CD4-positive, alpha-beta T cell (primary cell): ENCODE data around the gene MRPS26. TPM values are rescaled to one million over a fixed set of nuclear protein-coding genes. Genes with fewer than 3 reads are reported as not detected.
A peak's percentile ranks its signal among the peaks of the same experiment; 100 is the strongest.

Experiments used
- ATAC-seq: fragments of 200-7000 bp; cut with Tn5 transposase; one replicate; pipeline ENCODE4 v1.10.0; 2022; ENCODE audit warnings: mild to moderate bottlenecking; ENCODE audit not compliant: poor library complexity
- CTCF ChIA-PET: fragments of 350-600 bp; sonication (Branson Sonifier 250); formaldehyde crosslinking; loops from one replicate; lab custom pipeline; 2021; ENCODE audit warnings: antibody characterized with exemption, inconsistent platforms; lab: Charles Lee
- POLR2A ChIA-PET: fragments of 350-600 bp; sonication (Branson Sonifier 250); formaldehyde crosslinking; loops from one replicate; lab custom pipeline; 2021; ENCODE audit warnings: antibody characterized with exemption, inconsistent platforms; lab: Charles Lee
- DNase-seq, 14 experiments: peaks; one replicate each; pipeline ENCODE4 v3.0.0-alpha.2; 2013 to 2020; ENCODE audit warnings: mixed read lengths in 2 of 14
- H3K27ac ChIP-seq, 2 donors: one replicate each; pipeline versions ENCODE4 v1.5.1 to v1.7.0; 2013; ENCODE audit warnings: low read length in 2 of 2, low read depth in 1 of 2, mild to moderate bottlenecking in 1 of 2
- H3K27me3 ChIP-seq, 2 experiments: 1 replicate in 1 of 2; 2 replicates in 1 of 2; pipeline versions ENCODE4 v1.6.1 to v1.7.0; 2013; ENCODE audit warnings: low read length in 2 of 2, control low read depth in 1 of 2, mild to moderate bottlenecking in 1 of 2, moderate library complexity in 1 of 2; ENCODE audit not compliant: insufficient read depth in 2 of 2, control insufficient read depth in 1 of 2
- H3K36me3 ChIP-seq: one replicate; pipeline ENCODE4 v1.6.1; 2013; ENCODE audit warnings: low read length, control low read depth; ENCODE audit not compliant: insufficient read depth
- H3K4me1 ChIP-seq: one replicate; pipeline ENCODE4 v1.6.1; 2013; ENCODE audit warnings: low read length, control low read depth; ENCODE audit not compliant: insufficient read depth
- H3K4me3 ChIP-seq: one replicate; pipeline ENCODE4 v1.5.1; 2013; ENCODE audit warnings: mild to moderate bottlenecking, low read length, moderate library complexity
- H3K9me3 ChIP-seq, 2 experiments: 1 replicate in 1 of 2; 2 replicates in 1 of 2; pipeline versions ENCODE4 v1.6.1 to v1.7.0; 2013; ENCODE audit warnings: low read length in 2 of 2, mild to moderate bottlenecking in 2 of 2, control low read depth in 1 of 2, moderate library complexity in 1 of 2; ENCODE audit not compliant: control insufficient read depth in 1 of 2, insufficient read depth in 1 of 2
- H3K27ac Mint-ChIP-seq: one replicate; pipeline ENCODE4 v1.8.0; 2020; ENCODE audit warnings: mixed read lengths
- H3K27me3 Mint-ChIP-seq: one replicate; pipeline ENCODE4 v1.8.0; 2021; ENCODE audit warnings: mixed read lengths
- H3K36me3 Mint-ChIP-seq: one replicate; pipeline ENCODE4 v1.8.0; 2021; ENCODE audit warnings: low read depth, mixed read lengths
- H3K4me1 Mint-ChIP-seq: one replicate; pipeline ENCODE4 v1.8.0; 2021; ENCODE audit warnings: low read depth, mixed read lengths
- H3K4me3 Mint-ChIP-seq: one replicate; pipeline ENCODE4 v1.8.0; 2020; ENCODE audit warnings: mild to moderate bottlenecking, mixed read lengths
- H3K9me3 Mint-ChIP-seq: one replicate; pipeline ENCODE4 v1.8.0; 2020; ENCODE audit warnings: mixed read lengths
- CTCF ChIP-seq: fragments of 200-600 bp; IDR thresholded peaks from one replicate; pipeline ENCODE4 v1.8.0; 2022; ENCODE audit warnings: antibody characterized with exemption, mild to moderate bottlenecking
- intact Hi-C, 2 experiments: fragments of 100-400 bp; cut with DNase I in 1 of 2; cut with micrococcal nuclease in 1 of 2; formaldehyde crosslinking; loops; one replicate each; pipeline versions ENCODE4 v1.15.1 to v1.9.0; 2023 to 2025; cut with DNase I, micrococcal nuclease
- total RNA-seq, 174 experiments: library from RNA in 2 of 174; stranded (reverse) in 2 of 174; gene quantifications; one replicate each; pipeline ENCODE4 v1.2.3 and lab custom pipeline; 2021 to 2026

The MRPS26 gene
- total RNA-seq, 2 experiments from 2014 or later = 19.3 to 22.7 TPM

GRCh38 chr20:3077618-3078134 lies 31.8 kb downstream of the MRPS26 start:
- Mint-ChIP-seq H3K27ac (peak overlapping the region; percentile 63), H3K4me3 (peak overlapping the region; percentile 54), H3K36me3 (no peaks in the 10 kb centered on the region), H3K27me3 (peaks cover 29% of the 10 kb centered on the region), H3K9me3 (no peaks in the 10 kb centered on the region), H3K4me1 (peaks cover 30% of the 10 kb centered on the region)
- Histone ChIP-seq H3K27me3 (peaks cover 17 to 18% of the 10 kb centered on the region in 2 experiments), H3K36me3 (no peaks in the 10 kb centered on the region), H3K4me3 (no peak overlapping the region), H3K4me1 (peaks cover 25% of the 10 kb centered on the region), H3K27ac (no peak overlapping the region), H3K9me3 (peaks cover 0 to 2% of the 10 kb centered on the region in 2 experiments)
- DNase-seq (peak in 2 of 14 experiments; percentile 33 to 41), ATAC-seq (peak; percentile 60)
- TF ChIP-seq CTCF = no peak
- intact Hi-C loops = loop anchor here in 1 of 2 experiments (1.0 to 5.0 kb wide), 2 partner anchors 15 to 80 kb away; partner anchors contain the start of genes FASTKD5 and UBOX5
- ChIA-PET CTCF (interaction anchor here (0.5 to 2.6 kb wide), 7 partner anchors 9 to 38 kb away, joined by 3 to 9 read pairs (median 5); no protein-coding TSS in a partner anchor), POLR2A (interaction anchor here (0.7 to 6.6 kb wide), 12 partner anchors 11 to 80 kb away, joined by 3 to 48 read pairs (median 4); partner anchors contain the start of gene MRPS26)

GRCh38 chr20:3080939-3081388 lies 35.1 kb downstream of the MRPS26 start:
- H3K27ac Mint-ChIP-seq = no peak overlapping the region
- no peak overlapping the region for H3K4me3 ChIP-seq
- peaks cover 49% of the 10 kb centered on the region for H3K27me3 Mint-ChIP-seq
- peaks cover 27% of the 10 kb centered on the region for H3K4me1 ChIP-seq
- DNase-seq (no peak), ATAC-seq (no peak)
- H3K9me3 ChIP-seq = peaks cover 0 to 4% of the 10 kb centered on the region in 2 experiments
- no peak for TF ChIP-seq CTCF
- no peaks in the 10 kb centered on the region for H3K36me3 Mint-ChIP-seq
- peaks cover 26 to 32% of the 10 kb centered on the region in 2 experiments for H3K27me3 ChIP-seq
- intact Hi-C loops = no loop called here
- no peak overlapping the region for H3K27ac ChIP-seq
- H3K4me3 Mint-ChIP-seq = peak overlapping the region; percentile 78
- no peaks in the 10 kb centered on the region for H3K36me3 ChIP-seq
- ChIA-PET POLR2A (no interaction called here), CTCF (no interaction called here)
- no peaks in the 10 kb centered on the region for H3K9me3 Mint-ChIP-seq
- H3K4me1 Mint-ChIP-seq = peaks cover 26% of the 10 kb centered on the region

- Mint-ChIP-seq H3K27ac (no peak overlapping the region), H3K27me3 (peaks cover 48% of the 10 kb centered on the region), H3K4me1 (peaks cover 24% of the 10 kb centered on the region), H3K36me3 (no peaks in the 10 kb centered on the region), H3K9me3 (no peaks in the 10 kb centered on the region), H3K4me3 (peak overlapping the region; percentile 78)
- H3K9me3 ChIP-seq = peaks cover 0 to 4% of the 10 kb centered on the region in 2 experiments
- H3K4me3 ChIP-seq = no peak overlapping the region
- ATAC-seq (no peak), DNase-seq (no peak)
- no peaks in the 10 kb centered on the region for H3K36me3 ChIP-seq
- ChIA-PET POLR2A (no interaction called here), CTCF (no interaction called here)
- H3K4me1 ChIP-seq = peaks cover 26% of the 10 kb centered on the region
- peaks cover 26 to 32% of the 10 kb centered on the region in 2 experiments for H3K27me3 ChIP-seq
- TF ChIP-seq CTCF = no peak
- intact Hi-C loops = no loop called here
- no peak overlapping the region for H3K27ac ChIP-seq
Measured at GRCh38 chr20:3081641-3082040, 35.8 kb downstream of the MRPS26 start.
